ENCODE results near the gene NCOA1.

Gene NCOA1

GRCh38 chr2:24490690-24491541 is at the start of gene NCOA1:
TSS of gene NCOA1 (plus strand) at chr2:24491254. CDS start at chr2:24658678, 167,424 bp downstream.
- TF ChIP-seq CTCF (IDR thresholded peaks at IDR 0.05; ENCODE audit: low read length) = no peak
- TF ChIP-seq EZH2 (IDR thresholded peaks at IDR 0.05; ENCODE audit: borderline replicate concordance, low read length) = no peak
- H3K4me3 ChIP-seq (ENCODE audit: low read depth, low read length, poor library complexity, severe bottlenecking) = peak within 1 kb of the TSS; percentile 68
- H3K36me3 ChIP-seq (ENCODE audit: insufficient read depth, low read length) = no peaks in the 10 kb centered on the region
- peaks cover 44% of the 10 kb centered on the region for H3K4me1 ChIP-seq (ENCODE audit: insufficient read depth, low read length, severe bottlenecking)
- H3K27ac ChIP-seq (ENCODE audit: low read depth, low read length, poor library complexity, severe bottlenecking) = peak within 1 kb of the TSS; percentile 50
- no peaks in the 10 kb centered on the region for H3K79me2 ChIP-seq (ENCODE audit: insufficient read depth, low read length)
- peak within 1 kb of the TSS; percentile 74 for H3K4me2 ChIP-seq (ENCODE audit: low read length)
- no peaks in the 10 kb centered on the region for H3K27me3 ChIP-seq (ENCODE audit: insufficient read depth, low read length)
- H4K20me1 ChIP-seq (ENCODE audit: insufficient read depth, low read length) = no peaks in the 10 kb centered on the region
- no peaks in the 10 kb centered on the region for H3K9me3 ChIP-seq (ENCODE audit: low read length)
- no peaks in the 10 kb centered on the region for H3K9me2 ChIP-seq (ENCODE audit: low read depth, low read length)
- peak within 1 kb of the TSS; percentile 26; the same call in 1 of the 2 replicates for H2AFZ ChIP-seq (ENCODE audit: low read length)
- peak within 1 kb of the TSS; percentile 69 for H3K9ac ChIP-seq (ENCODE audit: low read length)
- no peaks in the 10 kb centered on the region for H3F3A ChIP-seq (ENCODE audit: insufficient read depth, low read length)

- Histone ChIP-seq H3K9ac (ENCODE audit: low read length) (no peak overlapping the region), H3K4me2 (ENCODE audit: low read length) (no peak overlapping the region)
These were observed 42.3 kb upstream of the NCOA1 start for GRCh38 chr2:24448797-24449196.

GRCh38 chr2:24449344-24449743 is 41.7 kb upstream of the NCOA1 start:
- no peaks in the 10 kb centered on the region for H3K27me3 ChIP-seq (ENCODE audit: insufficient read depth, low read length)
- H3K9me2 ChIP-seq (ENCODE audit: low read depth, low read length) = no peaks in the 10 kb centered on the region
- no peak overlapping the region for H3K9ac ChIP-seq (ENCODE audit: low read length)
- H3F3A ChIP-seq (ENCODE audit: insufficient read depth, low read length) = no peaks in the 10 kb centered on the region
- no peak overlapping the region for H2AFZ ChIP-seq (ENCODE audit: low read length)
- H3K9me3 ChIP-seq (ENCODE audit: low read length) = peaks cover 8% of the 10 kb centered on the region; the same call in 1 of the 2 replicates
- TF ChIP-seq CTCF (IDR thresholded peaks at IDR 0.05; ENCODE audit: low read length) (no peak), EZH2 (IDR thresholded peaks at IDR 0.05; ENCODE audit: borderline replicate concordance, low read length) (no peak)
- H3K4me1 ChIP-seq (ENCODE audit: insufficient read depth, low read length, severe bottlenecking) = no peaks in the 10 kb centered on the region
- H3K36me3 ChIP-seq (ENCODE audit: insufficient read depth, low read length) = no peaks in the 10 kb centered on the region; the same call in 1 of the 2 replicates
- no peaks in the 10 kb centered on the region for H4K20me1 ChIP-seq (ENCODE audit: insufficient read depth, low read length)
- no peak overlapping the region for H3K27ac ChIP-seq (ENCODE audit: low read depth, low read length, poor library complexity, severe bottlenecking)
- H3K4me2 ChIP-seq (ENCODE audit: low read length) = no peak overlapping the region
- no peak overlapping the region for H3K4me3 ChIP-seq (ENCODE audit: low read depth, low read length, poor library complexity, severe bottlenecking)
- no peaks in the 10 kb centered on the region for H3K79me2 ChIP-seq (ENCODE audit: insufficient read depth, low read length)

More at GRCh38 chr2:24448797-24449196, 42.3 kb upstream of the NCOA1 start:
- TF ChIP-seq EZH2 (IDR thresholded peaks at IDR 0.05; ENCODE audit: borderline replicate concordance, low read length) = no peak
- TF ChIP-seq CTCF (IDR thresholded peaks at IDR 0.05; ENCODE audit: low read length) = no peak
- Histone ChIP-seq H2AFZ (ENCODE audit: low read length) (no peak overlapping the region), H4K20me1 (ENCODE audit: insufficient read depth, low read length) (no peaks in the 10 kb centered on the region), H3K4me1 (ENCODE audit: insufficient read depth, low read length, severe bottlenecking) (no peaks in the 10 kb centered on the region), H3K27me3 (ENCODE audit: insufficient read depth, low read length) (no peaks in the 10 kb centered on the region), H3K36me3 (ENCODE audit: insufficient read depth, low read length) (no peaks in the 10 kb centered on the region; the same call in 1 of the 2 replicates), H3F3A (ENCODE audit: insufficient read depth, low read length) (no peaks in the 10 kb centered on the region), H3K79me2 (ENCODE audit: insufficient read depth, low read length) (no peaks in the 10 kb centered on the region), H3K27ac (ENCODE audit: low read depth, low read length, poor library complexity, severe bottlenecking) (no peak overlapping the region), H3K9me2 (ENCODE audit: low read depth, low read length) (no peaks in the 10 kb centered on the region), H3K4me3 (ENCODE audit: low read depth, low read length, poor library complexity, severe bottlenecking) (no peak overlapping the region), H3K9me3 (ENCODE audit: low read length) (peaks cover 8% of the 10 kb centered on the region; the same call in 1 of the 2 replicates)
